ENCODE results near the gene SLC4A1AP. TPM values are rescaled to one million over a fixed set of nuclear protein-coding genes. Genes with fewer than 3 reads are reported as not detected.

Gene SLC4A1AP
- total RNA-seq, 1 experiment from 2014 or later: 33.8 TPM

- intact Hi-C loops (cut with micrococcal nuclease; ENCODE audit: unreplicated experiment): loop anchor here (1.0 to 10.0 kb wide), 11 partner anchors 19 to 749 kb away; partner anchors contain the start of genes BABAM2, MRPL33 and RBKS
- no peaks in the 10 kb centered on the region for H3K36me3 ChIP-seq (ENCODE audit: control insufficient read depth, insufficient read depth, low read length)
- Mint-ChIP-seq H3K36me3 (ENCODE audit: insufficient read depth, unreplicated experiment) (no peaks in the 10 kb centered on the region), H3K4me1 (ENCODE audit: low read depth, unreplicated experiment) (peaks cover 48% of the 10 kb centered on the region), H3K9me3 (ENCODE audit: unreplicated experiment) (no peaks in the 10 kb centered on the region), H3K27ac (ENCODE audit: unreplicated experiment) (peak overlapping the region; percentile 20), H3K27me3 (ENCODE audit: insufficient read depth, unreplicated experiment) (no peaks in the 10 kb centered on the region), H3K4me3 (ENCODE audit: unreplicated experiment) (peak overlapping the region; percentile 34)
- H3K4me3 ChIP-seq (ENCODE audit: low read depth, low read length): no peak overlapping the region
- DNase-seq: peak; percentile 90 to 93
- ChIA-PET POLR2A (interaction anchor here (0.6 to 1.5 kb wide), 5 partner anchors 49 to 688 kb away, joined by 3 to 11 read pairs (median 7); partner anchors contain the start of genes BABAM2, MRPL33 and RBKS), CTCF (interaction anchor here (0.6 to 3.9 kb wide), 15 partner anchors 20 to 1048 kb away, joined by 3 to 29 read pairs (median 3); partner anchors contain the start of genes BABAM2, PPP1CB and RBKS)
- H3K4me1 ChIP-seq: peaks cover 65% of the 10 kb centered on the region
- H3K27me3 ChIP-seq (replicated peaks; ENCODE audit: control insufficient read depth, insufficient read depth, low read length): no peaks in the 10 kb centered on the region
- TF ChIP-seq CTCF (IDR thresholded peaks at IDR 0.05; ENCODE audit: insufficient read depth in 1 of 2, low read depth in 1 of 2, low read length in 1 of 2, severe bottlenecking in 1 of 2, unreplicated experiment in 1 of 2): peak; percentile 88 to 91
- no peaks in the 10 kb centered on the region for H3K9me3 ChIP-seq
- BruUV-seq (replicated peaks): no TSS peak
Measured at GRCh38 chr2:27703638-27704341, 40.1 kb downstream of the SLC4A1AP start.

DNA sequence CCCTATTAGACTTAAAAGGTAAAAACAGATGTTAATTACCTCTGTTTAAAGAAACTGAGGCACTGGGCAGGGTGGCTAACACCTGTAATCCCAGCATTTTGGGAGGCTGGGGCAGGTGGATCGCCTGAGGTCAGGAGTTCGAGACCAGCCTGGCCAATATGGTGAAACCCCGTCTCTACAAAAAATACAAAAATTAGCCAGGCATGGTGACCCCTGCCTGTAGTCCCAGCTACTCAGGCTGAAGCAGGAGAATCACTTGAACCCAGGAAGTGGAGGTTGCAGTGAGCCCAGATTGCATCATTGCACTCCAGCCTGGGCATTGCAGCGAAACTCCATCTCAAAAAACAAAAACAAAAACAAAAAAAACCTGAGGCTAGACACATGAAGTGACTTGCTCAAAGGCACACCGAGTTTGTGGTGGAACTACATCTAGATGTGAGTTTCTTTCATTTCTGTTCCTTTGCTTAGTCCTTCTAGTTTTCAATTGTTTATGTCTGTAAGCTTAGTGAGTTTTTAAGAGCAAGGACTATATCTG lies 40.7 kb downstream of the SLC4A1AP start:
- peak overlapping the region; percentile 20 for H3K27ac Mint-ChIP-seq (ENCODE audit: unreplicated experiment)
- Histone ChIP-seq H3K4me3 (ENCODE audit: low read depth, low read length) (no peak overlapping the region), H3K27me3 (replicated peaks; ENCODE audit: control insufficient read depth, insufficient read depth, low read length) (no peaks in the 10 kb centered on the region), H3K36me3 (ENCODE audit: control insufficient read depth, insufficient read depth, low read length) (no peaks in the 10 kb centered on the region), H3K9me3 (no peaks in the 10 kb centered on the region), H3K4me1 (peaks cover 65% of the 10 kb centered on the region)
- H3K4me1 Mint-ChIP-seq (ENCODE audit: low read depth, unreplicated experiment): peaks cover 48% of the 10 kb centered on the region
- no peak for DNase-seq
- no peaks in the 10 kb centered on the region for H3K36me3 Mint-ChIP-seq (ENCODE audit: insufficient read depth, unreplicated experiment)
- H3K4me3 Mint-ChIP-seq (ENCODE audit: unreplicated experiment): no peak overlapping the region
- H3K27me3 Mint-ChIP-seq (ENCODE audit: insufficient read depth, unreplicated experiment): no peaks in the 10 kb centered on the region
- ChIA-PET POLR2A (interaction anchor here (0.9 to 1.5 kb wide), 3 partner anchors 48 to 95 kb away, joined by 3 to 11 read pairs (median 3); partner anchors contain the start of gene MRPL33), CTCF (interaction anchor here (0.6 to 3.9 kb wide), 10 partner anchors 19 to 715 kb away, joined by 3 to 29 read pairs (median 4); no protein-coding TSS in a partner anchor)
- H3K9me3 Mint-ChIP-seq (ENCODE audit: unreplicated experiment): no peaks in the 10 kb centered on the region
- no TSS peak for BruUV-seq (replicated peaks)
- no peak for TF ChIP-seq CTCF (IDR thresholded peaks at IDR 0.05; ENCODE audit: insufficient read depth in 1 of 2, low read depth in 1 of 2, low read length in 1 of 2, severe bottlenecking in 1 of 2, unreplicated experiment in 1 of 2)
- intact Hi-C loops (cut with micrococcal nuclease; ENCODE audit: unreplicated experiment): loop anchor here (10.0 kb wide), 2 partner anchors 270 to 360 kb away; no protein-coding TSS in a partner anchor

- Mint-ChIP-seq H3K27ac (ENCODE audit: unreplicated experiment) (peak overlapping the region; percentile 87), H3K36me3 (ENCODE audit: insufficient read depth, unreplicated experiment) (no peaks in the 10 kb centered on the region), H3K4me1 (ENCODE audit: low read depth, unreplicated experiment) (peaks cover 41% of the 10 kb centered on the region), H3K9me3 (ENCODE audit: unreplicated experiment) (no peaks in the 10 kb centered on the region), H3K4me3 (ENCODE audit: unreplicated experiment) (no peak overlapping the region), H3K27me3 (ENCODE audit: insufficient read depth, unreplicated experiment) (no peaks in the 10 kb centered on the region)
- peaks cover 58% of the 10 kb centered on the region for H3K4me1 ChIP-seq
- H3K9me3 ChIP-seq: no peaks in the 10 kb centered on the region
- no peaks in the 10 kb centered on the region for H3K27me3 ChIP-seq (replicated peaks; ENCODE audit: control insufficient read depth, insufficient read depth, low read length)
- POLR2A ChIA-PET: interaction anchor here (0.6 to 1.1 kb wide), 4 partner anchors 47 to 411 kb away, joined by 3 to 11 read pairs (median 4); partner anchors contain the start of genes BABAM2 and RBKS
- CTCF ChIA-PET: interaction anchor here (0.6 to 3.9 kb wide), 5 partner anchors 17 to 685 kb away, joined by 3 to 29 read pairs (median 5); no protein-coding TSS in a partner anchor
- peak; percentile 54 to 84 for DNase-seq
- intact Hi-C loops (cut with micrococcal nuclease; ENCODE audit: unreplicated experiment): loop anchor here (1.0 to 10.0 kb wide), 5 partner anchors 46 to 713 kb away; no protein-coding TSS in a partner anchor
- no peak for TF ChIP-seq CTCF (IDR thresholded peaks at IDR 0.05; ENCODE audit: insufficient read depth in 1 of 2, low read depth in 1 of 2, low read length in 1 of 2, severe bottlenecking in 1 of 2, unreplicated experiment in 1 of 2)
- TSS peak; percentile 81 for BruUV-seq (replicated peaks)
- no peak overlapping the region for H3K4me3 ChIP-seq (ENCODE audit: low read depth, low read length)
- H3K36me3 ChIP-seq (ENCODE audit: control insufficient read depth, insufficient read depth, low read length): no peaks in the 10 kb centered on the region
Measured at GRCh38 chr2:27705851-27706622, 42.3 kb downstream of the SLC4A1AP start.

Measured in Caco-2 (cell line).